Stimulated activated CD4-positive, alpha-beta T cell treated with anti-CD3 and anti-CD28 coated beads, Interleukin-12 subunit alpha, Interleukin-12 subunit beta, amount 100 ng/mL, for 24 hours (primary cell): ENCODE measurements around the gene THEM5.
"Not testable (repeated sequence)": the region's sequence is repeated elsewhere in the genome, so short reads cannot be mapped to it uniquely, and the experiment has no call there.

Experiments
- DNase-seq, 2 experiments: peaks; one replicate each; pipeline ENCODE4 v3.0.0-alpha.2; 2020; ENCODE audit warnings: low read depth in 2 of 2

THEM5 gene

DNA sequence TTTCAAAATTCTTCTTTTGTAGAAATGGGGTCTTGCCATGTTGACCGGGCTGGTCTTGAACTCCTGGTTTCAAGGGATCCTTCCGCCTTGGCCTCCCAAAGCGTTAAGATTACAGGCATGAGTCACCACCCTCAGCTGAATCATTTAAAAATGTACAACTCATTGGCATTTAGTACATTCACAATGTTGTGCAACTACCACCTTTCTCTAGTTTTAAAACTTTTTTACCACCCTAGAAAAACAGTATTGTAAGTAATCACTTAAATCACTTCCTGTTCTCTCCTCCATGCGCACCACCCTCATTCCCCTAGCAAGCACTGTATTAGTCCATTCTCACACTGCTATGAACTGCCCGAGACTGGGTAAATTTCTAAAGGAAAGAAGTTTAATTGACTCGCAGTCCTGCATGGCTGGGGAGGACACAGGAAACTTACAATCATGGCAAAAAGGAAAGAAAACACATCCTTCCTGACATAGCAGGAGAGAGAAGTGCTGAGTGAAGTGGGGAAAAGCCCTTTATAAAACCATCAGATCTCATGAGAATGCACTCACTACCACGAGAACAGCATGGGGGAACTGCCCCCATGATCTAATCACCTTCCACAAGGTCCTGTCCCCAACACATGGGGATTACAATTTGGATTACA, 14.4 kb upstream of the THEM5 start:
- no peak for DNase-seq

DNA sequence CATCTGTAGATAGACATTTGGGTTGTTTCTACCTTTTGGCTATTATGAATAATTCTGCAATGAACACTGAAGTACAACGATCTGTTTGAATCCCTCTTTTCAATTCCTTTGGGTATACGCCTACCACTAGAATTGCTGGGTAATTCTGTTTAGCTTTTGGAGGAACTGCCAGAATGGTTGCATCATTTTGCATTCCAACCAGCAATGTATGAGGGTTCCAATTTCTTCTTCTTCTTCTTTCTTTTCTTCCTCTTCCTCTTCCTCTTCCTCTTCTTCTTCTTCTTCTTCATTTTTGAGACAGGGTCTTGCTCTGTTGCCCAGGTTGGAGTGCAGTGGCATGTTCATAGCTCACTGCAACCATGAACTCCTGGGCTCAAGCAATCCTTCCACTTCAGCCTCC, 13.8 kb upstream of the THEM5 start:
- DNase-seq, result no peak

DNA sequence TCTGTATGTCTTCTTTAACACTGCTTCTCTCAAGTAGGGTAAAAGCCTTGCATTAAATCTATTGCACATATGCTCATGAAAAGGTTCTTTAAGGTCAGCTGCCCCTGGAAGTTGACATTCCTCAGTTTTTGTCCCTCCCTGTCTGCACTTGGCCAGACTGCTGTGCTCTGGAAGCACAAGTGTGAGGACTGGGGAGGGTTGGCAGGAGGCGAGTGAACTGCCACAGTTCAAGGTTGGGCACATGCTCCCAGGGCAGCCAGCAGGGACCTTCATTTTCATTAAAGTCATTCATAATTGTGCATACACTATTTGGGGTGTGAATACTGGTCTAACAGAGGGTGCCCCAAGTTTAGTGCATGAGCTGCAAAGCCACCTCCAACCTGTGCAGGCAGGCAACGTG, 10.9 kb upstream of the THEM5 start:
- DNase-seq, result no peak

DNA sequence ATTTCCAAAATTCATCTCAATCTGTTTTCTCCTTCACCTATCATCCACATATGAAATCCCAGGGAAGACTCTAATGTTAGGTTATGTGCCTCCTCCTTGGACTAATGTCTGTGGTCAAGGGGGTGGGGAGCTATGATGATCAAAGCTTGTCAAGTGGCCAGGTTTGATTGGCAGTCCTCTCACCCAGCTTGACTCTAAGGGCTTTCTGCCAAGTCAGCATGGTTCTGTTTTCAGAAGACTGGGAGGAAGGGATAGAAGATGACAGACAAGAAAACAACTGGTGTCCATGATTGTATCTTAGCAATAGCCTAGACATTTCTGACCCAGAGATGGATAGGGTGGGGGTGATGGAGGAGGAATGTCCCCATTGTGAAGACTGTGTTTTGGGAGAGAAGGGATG, 9.1 kb upstream of the THEM5 start:
- no peak for DNase-seq

DNA sequence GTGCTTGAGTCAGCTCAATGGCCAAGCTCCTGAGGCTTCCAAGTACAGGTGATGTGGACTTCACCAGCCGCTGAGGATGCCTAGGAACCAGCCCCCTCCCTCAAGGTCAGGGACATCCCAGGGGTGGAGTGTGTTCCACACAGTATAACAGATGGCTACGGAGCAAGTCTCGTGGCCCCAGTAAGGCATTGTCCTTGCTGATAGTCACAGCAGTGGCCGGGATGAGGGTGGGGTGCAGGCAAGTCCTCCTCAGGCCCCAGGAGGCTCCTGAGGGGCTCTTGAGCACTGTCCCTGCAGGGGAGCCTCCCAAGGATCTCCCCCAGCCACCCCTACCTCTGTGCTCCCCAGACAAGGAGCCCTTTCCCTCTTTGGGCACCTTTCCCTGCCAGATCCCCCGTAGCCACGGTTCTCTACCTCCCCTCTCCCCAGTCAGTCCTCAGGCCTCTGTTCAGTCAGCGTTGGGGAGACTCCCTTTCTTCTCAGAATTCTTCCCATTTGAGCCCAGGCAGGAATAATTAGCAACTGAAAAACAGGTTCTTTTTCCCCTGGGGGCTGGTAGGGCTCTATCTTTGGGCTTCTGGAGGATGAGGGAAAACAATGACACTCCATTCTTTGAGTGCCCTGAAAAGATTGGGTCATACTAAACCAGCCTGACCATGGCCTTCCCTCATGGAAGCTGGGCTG, 7.1 kb upstream of the THEM5 start:
- DNase-seq, result no peak

DNA sequence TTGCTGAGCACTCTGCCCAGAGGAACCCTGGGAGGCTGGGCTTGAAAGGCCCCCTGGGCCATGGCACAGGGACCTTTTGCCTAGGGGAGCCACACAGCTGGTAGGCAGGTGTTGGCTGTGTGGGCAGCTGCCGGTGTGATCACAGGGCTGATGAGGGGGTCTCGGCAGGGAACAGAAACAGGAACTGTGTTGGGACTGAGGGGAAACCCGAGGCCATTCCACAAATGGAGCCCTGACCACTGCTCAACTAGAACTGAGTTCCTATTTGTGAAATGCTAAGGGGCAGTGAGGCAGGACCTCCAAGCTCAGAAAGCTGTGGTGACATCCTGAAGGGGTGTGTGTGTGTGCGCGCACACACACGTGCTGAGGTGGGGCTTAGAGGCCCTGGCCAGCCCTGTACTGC, 6.4 kb upstream of the THEM5 start:
- no peak for DNase-seq

DNA sequence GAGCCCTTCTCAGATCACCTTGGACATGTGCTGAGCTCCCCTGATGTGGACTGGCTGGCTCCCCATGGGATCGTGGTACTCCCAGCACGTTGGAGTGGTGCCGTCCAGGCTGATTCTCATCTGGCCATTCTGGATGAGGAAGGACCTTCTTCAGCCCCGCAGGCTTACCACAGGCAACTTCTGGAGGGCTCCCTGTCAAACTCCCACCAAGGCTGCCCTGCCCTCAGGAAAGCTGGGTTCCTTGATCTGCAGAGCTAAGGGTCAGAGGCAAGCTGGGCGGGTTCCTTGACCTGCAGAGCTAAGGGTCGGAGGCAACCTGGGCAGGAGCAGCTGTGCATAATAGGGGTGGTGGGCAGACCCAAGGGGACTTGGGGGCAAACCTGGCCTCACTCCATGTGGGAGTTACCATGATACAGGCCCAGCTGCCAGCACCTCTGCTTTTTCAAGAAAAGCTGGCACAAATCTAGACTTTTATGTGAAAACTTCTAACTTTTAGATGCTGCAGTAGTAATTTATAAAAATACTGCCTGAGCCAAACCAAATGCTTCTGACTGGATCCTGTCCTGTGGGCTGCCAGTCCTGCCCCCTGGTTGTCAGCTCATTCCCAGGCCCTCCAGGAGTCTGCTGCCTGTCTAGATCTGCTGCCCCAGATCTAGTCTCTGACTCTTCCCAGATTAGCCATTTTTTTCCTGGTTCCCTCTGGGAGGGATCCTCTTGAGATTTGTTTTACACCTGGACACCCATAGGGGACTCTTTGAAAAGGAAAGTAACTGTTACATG, 5.6 kb upstream of the THEM5 start:
- no peak for DNase-seq

DNA sequence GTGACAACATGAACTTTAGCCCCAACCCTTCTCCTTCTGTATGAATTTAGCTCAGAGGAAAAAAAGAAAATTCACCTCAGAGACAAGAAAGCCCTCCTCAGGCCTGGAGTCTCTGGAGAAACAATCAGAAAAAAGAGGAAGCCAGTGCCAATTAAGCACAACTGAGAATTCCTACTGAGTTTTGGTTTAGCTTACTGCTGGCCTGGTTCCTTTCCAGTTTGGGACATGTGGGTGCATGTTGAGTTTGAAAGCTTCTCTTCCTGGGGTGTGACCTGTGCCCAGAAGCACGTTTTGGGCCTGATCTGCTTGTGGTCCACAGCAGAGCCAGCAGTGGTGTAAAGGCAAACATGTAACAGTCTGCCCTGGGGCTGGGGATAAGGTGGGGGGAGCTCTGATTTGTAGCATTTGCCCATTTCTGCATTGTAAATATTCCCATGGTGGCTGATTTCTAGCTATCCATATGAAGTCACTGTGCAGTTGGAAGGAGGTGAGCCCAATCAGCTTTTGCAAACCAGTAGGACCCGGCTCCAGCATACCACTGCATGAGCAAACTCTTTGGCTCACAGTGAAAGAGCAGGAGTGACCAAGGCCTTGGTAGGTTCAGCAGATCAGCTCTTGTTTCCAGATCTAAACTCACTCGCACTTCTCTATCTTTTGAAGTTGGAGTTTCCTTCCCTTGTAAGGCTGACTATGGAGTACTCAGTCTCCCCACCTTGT, 4.7 kb upstream of the THEM5 start:
- no peak for DNase-seq

DNA sequence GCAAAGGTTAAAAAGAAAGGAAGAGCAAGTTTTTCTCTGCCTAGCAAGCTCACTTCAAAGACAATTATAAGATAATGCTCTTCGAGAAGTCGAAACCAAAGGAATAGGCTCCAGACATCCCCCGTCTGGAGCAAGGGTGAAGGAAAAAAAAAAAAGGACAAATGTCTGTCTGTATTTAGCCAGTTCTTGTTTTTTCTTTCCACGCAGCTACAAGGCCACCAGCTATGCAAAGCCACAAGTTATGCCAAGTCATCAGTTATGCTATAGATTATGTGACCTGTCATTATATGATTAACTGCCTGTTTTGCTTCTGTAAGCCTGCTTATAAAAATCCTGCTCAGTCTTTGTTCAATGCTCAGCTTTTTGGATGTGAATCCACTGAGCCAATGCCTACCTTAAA, 2.4 kb upstream of the THEM5 start:
- no peak for DNase-seq

DNA sequence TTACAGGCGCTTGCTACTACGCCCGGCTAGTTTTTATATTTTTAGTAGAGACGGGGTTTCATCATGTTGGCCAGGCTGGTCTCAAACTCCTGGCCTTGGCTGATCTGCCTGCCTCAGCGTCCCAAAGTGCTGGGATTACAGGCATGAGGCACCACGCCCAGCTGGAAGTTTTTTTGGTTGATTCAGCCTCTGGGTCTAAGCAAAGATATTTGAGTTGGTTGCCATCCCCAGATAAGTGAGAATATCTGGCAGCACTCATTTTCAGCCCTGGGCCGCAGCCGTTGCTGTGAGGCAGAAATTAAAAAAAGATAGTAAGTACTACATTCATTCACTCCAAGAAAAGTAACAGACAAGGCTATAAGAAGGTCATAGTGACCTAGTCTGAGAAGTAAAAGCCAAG, 2.0 kb upstream of the THEM5 start:
- not testable (repeated sequence) for DNase-seq

DNA sequence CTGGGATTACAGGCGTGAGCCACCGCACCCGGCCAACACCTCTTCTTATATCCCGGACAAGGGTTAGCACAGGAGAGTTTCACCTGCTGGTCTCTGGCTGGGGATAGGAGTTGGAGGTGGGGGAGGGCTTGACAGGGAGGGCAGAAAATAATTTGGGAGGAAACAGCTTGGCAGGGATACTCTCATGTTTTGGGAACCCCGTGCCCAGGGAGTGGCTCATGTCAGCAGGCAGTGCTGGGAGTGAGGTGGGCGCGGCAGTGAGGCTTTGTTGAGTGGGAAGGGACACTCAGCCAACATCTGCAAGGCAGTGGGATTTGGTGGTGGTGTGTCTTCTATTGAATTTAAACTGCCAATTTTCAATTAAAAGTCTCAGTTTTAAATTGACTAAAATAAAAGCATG, 1.1 kb upstream of the THEM5 start:
- DNase-seq, result no peak

DNA sequence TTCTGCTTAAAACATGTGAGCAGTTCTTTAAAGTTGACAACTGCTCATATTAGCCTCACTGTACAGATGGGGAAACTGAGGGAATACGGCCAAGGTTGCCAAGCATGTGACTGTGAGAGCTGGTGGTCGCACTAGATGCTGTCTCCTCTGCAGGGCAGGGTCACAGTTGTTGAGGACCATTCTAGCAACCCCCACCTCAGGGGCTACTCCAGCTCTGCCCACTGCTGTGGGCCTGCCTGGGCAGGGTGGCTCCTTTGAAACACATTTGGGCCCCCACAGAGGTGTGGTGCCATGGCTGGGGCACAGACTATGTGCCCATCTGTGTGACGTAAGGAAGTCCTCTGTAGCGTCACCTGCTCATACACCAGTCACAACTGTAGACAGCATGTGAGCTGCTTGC, 779 bp downstream of the THEM5 start:
- DNase-seq, result no peak

DNA sequence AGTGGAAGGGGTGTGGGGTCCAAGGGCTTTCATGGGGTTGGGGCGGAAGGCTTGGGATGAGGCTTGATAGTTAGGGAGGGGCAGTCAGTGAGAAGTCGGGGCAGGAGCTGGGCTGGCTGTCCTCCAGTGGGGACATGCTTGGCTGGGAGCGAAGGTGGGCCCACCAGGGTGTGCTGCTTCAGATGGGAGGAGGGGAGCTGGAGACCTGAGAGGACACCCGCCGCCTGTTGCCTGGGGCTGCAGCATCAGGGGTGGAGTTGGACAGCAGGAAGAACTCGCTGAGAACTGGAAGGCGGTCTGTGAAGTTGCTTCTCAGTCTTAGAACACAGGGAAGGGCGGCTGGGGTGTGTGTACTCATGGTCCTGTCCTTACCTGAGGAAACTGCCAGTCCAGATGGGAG, 1.6 kb downstream of the THEM5 start:
- DNase-seq, result no peak

DNA sequence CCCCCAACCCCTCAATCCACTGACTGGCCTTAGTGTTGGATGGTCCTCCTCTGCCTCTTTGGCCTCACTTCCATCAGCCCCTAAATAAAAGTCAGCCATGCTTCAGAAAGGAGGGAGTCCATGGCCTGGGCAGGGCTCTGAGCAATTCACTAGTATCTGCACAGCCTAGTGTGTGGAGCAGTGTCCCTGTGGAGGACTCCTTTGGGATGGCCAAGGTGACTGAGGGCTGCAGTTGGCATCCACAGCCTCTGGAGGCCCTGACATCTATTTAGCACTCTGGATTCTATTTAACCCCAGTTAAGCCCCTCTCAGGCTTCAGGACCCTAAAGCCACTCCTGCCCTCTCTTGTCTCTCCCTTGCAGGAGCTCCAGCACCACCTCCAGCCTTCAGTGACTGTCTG, 3.6 kb downstream of the THEM5 start:
- DNase-seq, result no peak

DNA sequence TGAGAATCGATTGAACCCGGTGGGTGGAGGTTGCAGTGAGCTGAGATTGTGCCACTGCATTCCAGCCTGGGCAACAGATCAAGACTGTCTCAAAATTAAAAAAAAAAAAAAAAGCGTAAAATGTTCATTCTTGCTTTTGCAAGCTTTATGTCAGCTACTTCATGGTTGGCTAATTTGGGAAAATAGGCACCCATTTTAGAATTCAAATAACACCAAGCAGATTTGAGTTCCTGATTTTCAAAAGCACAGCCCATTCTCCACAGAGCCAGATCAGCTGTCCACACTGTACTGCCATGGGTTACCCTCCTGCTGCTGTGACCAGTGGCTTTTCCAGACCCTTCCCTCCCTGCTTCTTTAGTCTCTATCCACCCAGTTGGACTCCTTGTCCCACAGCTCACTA, 4.4 kb downstream of the THEM5 start:
- no peak for DNase-seq

DNA sequence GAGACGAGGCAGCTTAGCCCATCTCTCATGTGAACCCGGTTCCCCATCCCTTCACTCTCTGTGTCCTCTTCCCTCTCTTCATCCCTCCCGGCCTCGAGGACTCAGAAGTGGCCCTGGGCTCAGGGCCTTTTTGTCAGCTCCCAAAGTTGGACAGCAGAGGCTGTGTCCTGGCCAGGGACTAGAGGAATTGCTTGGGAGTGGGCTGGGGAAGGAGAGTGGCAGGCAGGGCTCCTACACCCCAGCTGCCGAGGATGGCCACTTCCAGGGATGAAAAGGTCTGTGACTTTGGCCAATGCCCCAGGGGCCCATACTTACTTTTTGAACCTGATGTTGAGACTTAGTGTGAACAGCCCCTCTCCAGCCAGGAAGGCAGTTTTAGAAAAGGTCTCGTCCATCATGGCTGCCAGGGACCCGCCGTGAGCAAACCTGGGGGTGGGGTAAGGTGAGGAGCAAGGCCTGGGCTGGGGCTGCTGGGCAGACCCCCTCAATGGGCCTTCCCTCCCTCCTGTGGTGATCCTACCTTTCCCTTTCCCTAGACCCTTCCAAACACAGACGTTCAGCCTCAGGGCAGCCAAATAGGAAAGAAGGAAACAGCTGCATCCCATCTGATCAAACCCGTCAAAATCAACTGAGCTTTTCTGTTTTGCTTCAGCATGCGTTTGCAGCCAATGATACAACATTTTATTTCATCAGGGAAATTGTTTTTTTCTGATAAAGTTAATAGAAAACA, 5.5 kb downstream of the THEM5 start:
- DNase-seq, result no peak

DNA sequence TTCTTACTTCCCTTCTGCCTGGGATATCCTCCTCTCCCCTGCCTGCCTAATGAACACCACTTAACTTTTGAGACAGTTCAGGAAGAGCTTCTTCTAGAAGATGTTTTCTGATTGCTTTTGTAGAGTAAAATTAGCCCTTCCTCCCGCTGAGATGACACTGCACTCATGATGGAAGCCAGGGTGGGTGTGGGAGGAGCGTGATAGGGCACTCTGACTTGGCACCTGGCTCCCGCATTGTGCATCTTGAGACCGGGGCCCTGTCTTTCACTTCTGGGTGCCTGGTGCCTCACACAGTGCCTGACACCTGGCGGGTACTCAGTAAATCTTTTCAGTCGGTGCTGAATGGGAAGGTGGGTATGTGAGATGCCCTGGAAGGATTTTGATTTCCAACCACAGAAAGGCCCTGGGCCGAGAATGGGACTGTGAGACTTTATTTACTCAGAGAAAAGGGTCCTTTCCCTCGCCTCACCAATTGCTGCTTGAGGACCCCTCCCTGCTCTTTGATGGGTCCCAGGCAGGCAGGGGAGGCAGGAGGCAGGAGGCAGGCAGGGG, 6.8 kb downstream of the THEM5 start:
- no peak for DNase-seq

DNA sequence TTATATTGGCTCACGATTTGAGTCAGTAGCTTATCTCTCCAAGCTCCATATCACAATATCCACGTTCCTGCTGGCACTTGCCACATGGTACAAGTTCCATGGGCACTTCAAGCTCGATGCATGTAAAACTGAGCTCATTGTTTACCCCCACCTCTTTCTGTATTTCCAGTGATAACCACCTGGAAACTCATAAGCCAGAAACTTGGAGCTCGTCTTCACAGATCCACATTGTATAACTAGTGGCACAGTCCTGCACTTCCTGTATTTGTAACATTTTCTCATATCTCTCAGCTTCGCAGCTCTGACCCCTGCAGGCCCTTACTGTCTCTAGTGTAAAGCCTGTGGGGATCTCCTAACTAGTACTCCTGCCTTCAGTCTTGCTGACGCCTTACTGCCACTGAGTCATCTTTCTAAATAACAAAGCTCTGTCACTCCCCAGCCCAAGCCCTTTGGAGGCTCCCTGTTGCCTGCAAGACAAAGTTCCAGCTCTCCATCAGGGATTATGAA, 7.4 kb downstream of the THEM5 start:
- DNase-seq, result no peak

DNA sequence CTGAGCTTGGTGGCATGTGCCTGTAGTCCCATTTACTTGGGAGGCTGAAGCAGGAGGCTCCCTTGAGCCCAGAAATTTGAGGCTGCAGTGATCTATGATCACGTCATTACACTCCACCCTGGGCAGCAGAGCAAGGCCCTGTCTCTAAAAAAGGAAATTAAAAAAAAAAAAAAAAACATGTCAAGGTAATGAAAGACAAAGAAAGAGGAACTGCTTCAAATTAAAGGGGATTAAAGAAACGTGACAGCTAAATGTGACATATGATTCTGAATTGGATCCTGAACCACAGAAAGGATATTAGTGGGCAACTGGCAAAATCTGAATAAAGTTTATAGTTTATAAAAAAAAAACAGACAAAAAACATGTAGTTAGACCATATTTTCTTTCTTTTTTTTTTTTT, 10.1 kb downstream of the THEM5 start:
- DNase-seq, result no peak

DNA sequence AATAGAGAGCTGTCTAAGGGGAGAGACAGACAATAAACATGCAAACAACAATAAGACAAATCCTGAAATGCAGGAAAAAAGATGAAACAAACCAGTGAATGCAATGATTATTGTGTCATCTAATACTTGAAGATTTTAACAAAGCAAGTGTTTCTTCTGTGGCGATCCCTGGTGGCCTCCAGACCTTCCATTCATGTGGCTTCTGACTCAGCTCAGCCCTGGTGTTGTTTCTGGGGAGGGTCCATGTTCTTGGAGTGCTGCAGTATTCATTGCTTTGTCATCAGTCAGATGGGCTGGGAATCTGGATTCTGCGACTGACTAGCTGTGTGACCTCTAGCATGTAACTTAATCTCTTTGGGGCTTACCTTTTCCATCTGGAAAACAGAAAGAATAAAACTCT, 12.4 kb downstream of the THEM5 start:
- no peak for DNase-seq

DNA sequence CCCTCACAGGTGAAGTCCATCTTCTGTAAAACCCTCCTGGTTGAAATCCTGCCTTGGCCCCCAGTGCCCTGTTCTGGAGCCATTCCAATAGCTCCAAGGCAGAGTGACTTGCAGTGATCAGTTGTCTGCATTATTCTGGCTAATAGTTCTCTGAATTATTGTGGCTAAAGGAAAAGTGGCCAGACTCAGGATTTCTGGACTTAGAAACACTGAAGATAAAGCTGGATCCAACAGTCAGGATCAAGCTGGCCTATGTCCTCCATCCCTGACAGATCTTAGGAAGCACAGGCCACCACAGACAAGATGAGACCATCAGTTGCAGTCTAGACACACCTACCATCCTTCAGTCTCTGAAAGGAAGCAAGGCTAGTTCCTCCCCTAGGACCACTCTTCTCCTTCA, 13.1 kb downstream of the THEM5 start:
- DNase-seq, result no peak
